ENCODE data around the gene GLRA1.

GLRA1 gene

GRCh38 chr5:151921916-151922315, 2.7 kb downstream of the GLRA1 start:
- DNase-seq (ENCODE audit: low read depth): no peak
- H3K4me3 ChIP-seq (ENCODE audit: low read depth, low read length): no peak overlapping the region
- TF ChIP-seq POLR2A (IDR thresholded peaks at IDR 0.05; ENCODE audit: extremely low read depth, insufficient read length) (no peak), MYC (IDR thresholded peaks at IDR 0.05; ENCODE audit: low read depth, low read length) (no peak), MAX (IDR thresholded peaks at IDR 0.05; ENCODE audit: low read depth, low read length) (no peak), CTCF (IDR thresholded peaks at IDR 0.05; ENCODE audit: low read depth, low read length) (no peak)

GRCh38 chr5:151917904-151918303, 6.7 kb downstream of the GLRA1 start:
- H3K4me3 ChIP-seq (ENCODE audit: low read depth, low read length): no peak overlapping the region
- TF ChIP-seq MYC (IDR thresholded peaks at IDR 0.05; ENCODE audit: low read depth, low read length) (no peak), CTCF (IDR thresholded peaks at IDR 0.05; ENCODE audit: low read depth, low read length) (no peak), POLR2A (IDR thresholded peaks at IDR 0.05; ENCODE audit: extremely low read depth, insufficient read length) (no peak)

DNA sequence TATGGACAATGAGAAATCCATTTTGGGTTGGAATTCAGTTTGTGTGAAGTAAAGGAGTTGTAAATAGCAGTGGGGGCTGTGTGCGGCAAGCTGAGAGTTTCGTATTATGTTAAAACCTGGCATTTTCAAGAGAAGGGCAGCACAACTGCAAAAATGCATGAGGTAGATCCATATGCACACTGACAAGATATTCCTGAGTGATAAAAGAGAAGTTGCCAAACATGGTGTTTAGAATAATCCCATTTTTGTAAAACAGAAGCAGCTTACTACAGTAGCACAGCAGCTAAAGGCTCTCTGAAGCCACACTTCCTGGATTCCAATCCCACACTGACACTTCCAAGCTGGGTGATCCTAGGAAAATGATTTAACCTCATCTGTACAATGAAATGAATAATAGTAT, 11.2 kb downstream of the GLRA1 start:
- DNase-seq (ENCODE audit: low read depth): no peak
- TF ChIP-seq MYC (IDR thresholded peaks at IDR 0.05; ENCODE audit: low read depth, low read length) (no peak), MAX (IDR thresholded peaks at IDR 0.05; ENCODE audit: low read depth, low read length) (no peak), POLR2A (IDR thresholded peaks at IDR 0.05; ENCODE audit: extremely low read depth, insufficient read length) (no peak), CTCF (IDR thresholded peaks at IDR 0.05; ENCODE audit: low read depth, low read length) (no peak)
- no peak overlapping the region for H3K4me3 ChIP-seq (ENCODE audit: low read depth, low read length)

More at GRCh38 chr5:151917904-151918303, 6.7 kb downstream of the GLRA1 start:
- DNase-seq (ENCODE audit: low read depth): no peak

DNA sequence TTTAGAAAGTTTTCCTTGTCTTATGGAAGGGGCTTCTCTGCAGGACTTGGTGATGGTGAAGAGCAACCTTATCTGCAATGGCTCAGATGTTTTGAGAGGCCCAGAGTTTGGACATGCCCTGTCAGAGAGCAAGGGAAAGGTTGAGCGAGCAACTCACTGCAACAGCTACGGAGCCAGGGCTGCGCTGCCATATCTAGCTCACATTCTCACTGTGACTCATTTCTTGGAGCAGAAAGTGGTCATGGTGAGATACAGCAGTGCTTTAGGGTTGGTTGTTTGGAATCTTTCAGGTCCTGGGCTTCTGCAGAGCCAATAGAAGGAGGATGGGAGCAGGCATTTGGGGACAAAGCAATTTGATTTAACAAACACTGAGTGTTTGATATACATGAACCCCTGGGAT, 12.3 kb downstream of the GLRA1 start:
- no peak for TF ChIP-seq POLR2A (IDR thresholded peaks at IDR 0.05; ENCODE audit: extremely low read depth, insufficient read length)
- TF ChIP-seq CTCF (IDR thresholded peaks at IDR 0.05; ENCODE audit: low read depth, low read length): no peak
- TF ChIP-seq MAX (IDR thresholded peaks at IDR 0.05; ENCODE audit: low read depth, low read length): no peak
- no peak for TF ChIP-seq MYC (IDR thresholded peaks at IDR 0.05; ENCODE audit: low read depth, low read length)

GRCh38 chr5:151911011-151911410, 13.6 kb downstream of the GLRA1 start:
- DNase-seq (ENCODE audit: low read depth): no peak
- no peak for TF ChIP-seq MYC (IDR thresholded peaks at IDR 0.05; ENCODE audit: low read depth, low read length)
- TF ChIP-seq MAX (IDR thresholded peaks at IDR 0.05; ENCODE audit: low read depth, low read length): no peak
- no peak for TF ChIP-seq POLR2A (IDR thresholded peaks at IDR 0.05; ENCODE audit: extremely low read depth, insufficient read length)
- TF ChIP-seq CTCF (IDR thresholded peaks at IDR 0.05; ENCODE audit: low read depth, low read length): no peak

More for the DNA sequence above, 12.3 kb downstream of the GLRA1 start:
- no peak for DNase-seq (ENCODE audit: low read depth)
- no peak overlapping the region for H3K4me3 ChIP-seq (ENCODE audit: low read depth, low read length)

GRCh38 chr5:151909628-151910027, 15.0 kb downstream of the GLRA1 start:
- no peak overlapping the region for H3K4me3 ChIP-seq (ENCODE audit: low read depth, low read length)
- TF ChIP-seq MAX (IDR thresholded peaks at IDR 0.05; ENCODE audit: low read depth, low read length) (no peak), MYC (IDR thresholded peaks at IDR 0.05; ENCODE audit: low read depth, low read length) (no peak), POLR2A (IDR thresholded peaks at IDR 0.05; ENCODE audit: extremely low read depth, insufficient read length) (no peak), CTCF (IDR thresholded peaks at IDR 0.05; ENCODE audit: low read depth, low read length) (no peak)
- no peak for DNase-seq (ENCODE audit: low read depth)

More at GRCh38 chr5:151911011-151911410, 13.6 kb downstream of the GLRA1 start:
- H3K4me3 ChIP-seq (ENCODE audit: low read depth, low read length): no peak overlapping the region
